ENCODE measurements around the gene ARID3B.

GRCh38 chr15:74613089-74613952 is 72.3 kb downstream of the ARID3B start:
- no peak for TF ChIP-seq CTCF (IDR thresholded peaks at IDR 0.05)
- no peak for TF ChIP-seq POLR2A (IDR thresholded peaks at IDR 0.05)
- TF ChIP-seq POLR2AphosphoS5 (IDR thresholded peaks at IDR 0.05): no peak

Data from breast epithelium (tissue), 3 donors.